CD4-positive, alpha-beta T cell treated with Interleukin-21 for 1 hour (primary cell): ENCODE data around the gene DDX23.

ENCODE experiments used
- DNase-seq: peaks from one replicate; pipeline ENCODE4 v3.0.0-alpha.2; 2020

The DDX23 gene

GRCh38 chr12:48794870-48795269 lies 57.1 kb downstream of the DDX23 start:
- no peak for DNase-seq

DNA sequence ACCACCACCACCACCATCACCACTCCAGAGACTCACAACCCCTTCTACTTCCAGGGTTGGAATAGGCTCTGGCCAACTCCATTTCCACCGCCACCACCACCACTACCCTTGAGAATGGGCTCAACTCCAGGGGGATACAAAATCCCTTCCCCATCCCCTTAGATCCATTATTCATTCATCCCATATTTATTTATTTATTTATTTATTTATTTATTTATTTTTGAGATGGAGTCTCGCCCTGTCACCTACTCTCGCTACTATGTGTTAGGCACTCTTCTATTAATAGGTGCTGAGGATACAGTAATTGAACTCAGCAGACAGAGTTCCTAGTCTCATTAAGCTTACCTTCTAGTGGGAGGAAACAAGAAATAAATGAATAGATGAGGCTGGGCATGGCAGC lies 58.3 kb downstream of the DDX23 start:
- DNase-seq: no peak

DNA sequence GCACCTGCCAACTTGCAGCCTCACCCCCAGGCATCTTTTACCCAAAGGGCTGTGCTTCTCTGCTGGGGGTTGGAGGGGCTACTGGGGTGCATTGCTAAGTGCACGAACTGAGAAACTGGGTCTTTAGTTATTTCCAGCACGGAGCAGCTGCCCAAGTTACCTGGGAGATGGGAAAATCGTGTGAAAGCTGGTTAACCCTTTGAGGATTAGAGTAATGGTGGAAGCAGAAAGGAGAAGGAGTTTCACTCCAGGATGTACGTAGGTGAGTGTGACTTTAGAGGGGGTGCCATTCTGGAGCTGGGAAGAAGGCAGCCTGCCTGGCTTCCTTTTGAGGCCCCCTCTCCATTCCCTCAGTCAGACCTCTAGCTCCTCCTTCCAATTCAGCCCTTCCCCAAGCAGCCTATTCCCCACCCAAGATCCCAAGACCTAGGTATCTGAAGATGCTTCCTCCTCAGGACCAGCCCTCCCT lies 62.1 kb downstream of the DDX23 start:
- DNase-seq: no peak

DNA sequence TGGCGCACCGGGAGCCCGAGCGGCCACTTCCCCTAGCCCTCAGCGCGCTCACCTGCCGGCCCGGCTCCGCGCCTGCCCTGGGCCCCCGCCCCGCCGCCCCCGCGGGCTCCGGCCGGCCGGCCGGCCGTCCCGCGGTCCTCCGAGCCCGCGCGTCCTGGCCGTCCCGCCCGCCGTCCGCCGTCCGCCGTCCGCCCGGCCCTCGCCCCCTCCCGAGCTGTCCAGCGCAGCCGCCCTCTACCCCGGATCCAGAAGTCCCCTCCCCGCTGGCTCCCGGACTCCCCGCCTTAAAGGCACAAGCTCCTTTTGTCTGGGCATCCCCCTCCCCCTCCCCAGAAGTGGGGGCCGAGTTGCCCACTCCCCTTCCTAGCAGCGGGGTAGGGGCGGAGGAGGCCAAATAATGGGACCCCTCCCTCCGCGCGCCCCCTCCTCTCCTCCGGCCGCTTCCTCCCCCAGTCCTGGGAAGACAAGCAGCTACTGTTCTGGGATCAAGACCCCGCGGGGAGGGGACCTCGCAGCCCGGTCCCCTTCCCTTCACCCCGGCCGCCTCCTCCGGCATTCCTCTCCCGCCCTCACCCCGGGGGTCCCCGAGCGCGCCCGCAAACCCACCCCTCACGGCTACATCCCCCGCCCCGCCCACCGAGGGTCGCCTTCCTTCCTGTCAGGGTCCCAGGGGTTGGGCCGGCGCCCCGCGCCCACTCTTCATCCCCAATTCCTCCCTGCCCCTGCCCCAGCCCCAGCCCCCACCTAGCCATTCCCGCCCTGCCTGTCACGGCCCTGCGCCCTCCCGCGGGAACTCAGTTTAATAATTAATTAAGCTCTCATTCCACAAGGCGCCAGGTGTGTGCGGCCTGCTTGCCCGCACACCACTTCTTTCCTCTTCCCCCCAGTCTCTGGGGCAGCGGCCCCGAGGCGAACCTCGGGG lies 62.8 kb downstream of the DDX23 start, which contains the start of gene ADCY6:
Gene ADCY6, minus strand, starts transcription at position 236 of the 922 bp plus-strand sequence. CDS start 5,655 bp downstream, outside the sequence.
- no peak for DNase-seq

DNA sequence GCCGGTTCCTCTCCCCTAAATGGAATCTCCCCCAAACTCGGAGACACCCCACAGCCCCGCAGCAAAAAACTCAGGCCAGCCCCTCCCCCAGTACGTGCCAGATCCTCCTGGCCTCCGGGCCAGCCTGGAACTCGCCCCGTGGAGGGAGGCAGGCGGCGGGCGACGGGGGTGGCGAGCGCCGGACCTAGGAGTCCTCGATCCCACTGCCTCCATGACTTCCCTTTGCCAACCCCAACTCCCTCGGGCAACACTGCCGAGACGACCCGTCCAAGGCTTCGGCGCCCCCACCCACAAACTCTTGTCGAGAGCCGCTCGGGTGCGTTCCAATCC lies 63.5 kb downstream of the DDX23 start:
- no peak for DNase-seq

DNA sequence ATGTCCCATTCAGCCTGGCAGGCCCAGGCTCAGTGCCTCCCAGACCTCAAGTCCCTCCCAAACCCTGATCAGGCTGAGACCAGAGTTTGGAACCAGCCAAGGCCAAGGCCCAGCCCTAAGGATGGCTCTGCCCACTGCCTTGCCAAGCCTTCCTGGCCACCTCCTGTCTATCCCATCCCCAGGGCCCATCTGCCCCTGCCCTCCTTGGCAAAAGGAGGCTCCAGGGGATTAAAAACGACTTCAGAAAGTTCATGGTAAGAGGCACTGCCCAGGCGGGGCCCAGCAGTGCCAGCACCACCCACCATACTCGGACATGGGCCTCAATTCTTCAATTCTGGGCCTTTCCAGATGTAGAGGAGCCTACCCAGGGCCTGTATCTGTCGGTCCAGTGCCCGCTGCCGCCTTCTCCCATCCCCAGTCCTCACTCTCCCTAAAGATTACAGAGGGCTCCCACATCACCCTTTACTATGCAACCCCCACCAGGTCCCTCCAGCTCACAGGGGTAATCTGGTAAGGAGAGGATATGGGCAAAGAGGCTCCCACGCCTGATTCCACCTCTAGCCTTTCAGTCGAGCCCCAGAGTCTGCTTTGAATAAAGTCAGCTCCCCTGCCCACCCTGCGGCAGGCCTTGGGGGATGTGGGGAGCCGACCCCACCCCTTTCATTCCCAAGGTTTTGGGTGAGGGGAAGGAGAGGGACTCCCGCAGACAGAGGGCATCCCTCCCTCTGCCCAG lies 64.0 kb downstream of the DDX23 start:
- no peak for DNase-seq

- no peak for DNase-seq
These were observed 65.1 kb downstream of the DDX23 start for GRCh38 chr12:48786591-48787544.

GRCh38 chr12:48783432-48783831 lies 68.5 kb downstream of the DDX23 start:
- DNase-seq: no peak

GRCh38 chr12:48782457-48783395 lies 69.2 kb downstream of the DDX23 start:
- DNase-seq: no peak

GRCh38 chr12:48781750-48782456 lies 70.1 kb downstream of the DDX23 start:
- DNase-seq: no peak

- no peak for DNase-seq
These were observed 71.5 kb downstream of the DDX23 start for GRCh38 chr12:48780381-48781025.

DNA sequence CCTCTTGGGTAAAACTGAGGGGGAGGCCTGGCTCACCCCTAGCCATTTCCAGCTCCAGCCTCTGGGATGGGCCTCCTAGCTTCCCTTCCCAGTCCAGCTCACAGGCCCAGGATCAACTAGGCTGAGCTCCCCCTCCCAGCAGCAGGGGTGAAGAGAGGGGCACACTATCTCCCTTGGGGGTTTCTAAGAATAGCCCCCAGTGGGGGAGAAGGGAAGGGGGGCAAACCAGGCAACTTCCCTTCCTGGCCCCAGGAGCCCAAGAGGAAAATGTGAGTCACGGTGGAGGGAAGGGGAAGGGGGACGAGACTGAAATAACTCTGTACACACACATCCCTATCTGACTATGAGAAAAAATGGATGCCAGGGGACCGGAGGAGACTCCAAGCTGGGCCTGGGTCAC lies 72.1 kb downstream of the DDX23 start:
- no peak for DNase-seq
